ENCODE results near the gene PCDHB4. TPM values are rescaled to one million over a fixed set of nuclear protein-coding genes. Genes with fewer than 3 reads are reported as not detected.
"Not testable (repeated sequence)": the region's sequence is repeated elsewhere in the genome, so short reads cannot be mapped to it uniquely, and the experiment has no call there.

The PCDHB4 gene
- total RNA-seq, 1 donor from 2014 or later = 1.1 TPM

DNA sequence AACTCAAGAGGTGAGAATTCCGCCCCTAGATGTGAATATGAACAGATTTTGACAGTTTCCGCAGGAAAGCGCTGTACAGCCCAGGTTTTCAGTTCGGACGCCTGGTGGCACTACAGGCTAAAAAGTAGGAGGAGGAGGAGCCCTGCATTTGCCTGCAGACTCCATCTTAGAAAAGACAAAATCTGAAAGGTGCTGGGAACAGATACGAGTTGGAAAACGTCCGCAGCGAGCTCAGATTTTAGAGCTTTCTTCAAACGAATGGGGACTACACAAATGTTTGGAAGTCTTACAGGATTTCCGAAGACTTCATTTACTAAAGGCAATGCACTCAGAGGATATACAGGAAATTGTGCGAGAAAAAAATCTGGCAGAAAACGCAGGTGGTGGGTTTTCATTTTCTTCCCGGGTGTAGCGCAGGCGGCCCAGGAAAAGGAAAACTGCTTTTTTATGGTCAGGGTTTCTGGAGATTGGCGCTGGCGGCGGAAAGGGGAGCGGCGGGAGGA is 37.1 kb upstream of the PCDHB4 start:
- H3K4me1 Mint-ChIP-seq (ENCODE audit: low read depth, unreplicated experiment) = no peaks in the 10 kb centered on the region
- peak overlapping the region; percentile 90 for H3K4me3 Mint-ChIP-seq (ENCODE audit: unreplicated experiment)
- no peaks in the 10 kb centered on the region for H3K4me1 ChIP-seq (ENCODE audit: insufficient read depth, low read length)
- no peaks in the 10 kb centered on the region for H4K20me1 ChIP-seq (ENCODE audit: insufficient read depth, low read length)
- DNase-seq (ENCODE audit: low read depth) = peak; percentile 11
- H3K36me3 ChIP-seq (ENCODE audit: insufficient read depth, low read length) = no peaks in the 10 kb centered on the region
- peak overlapping the region; percentile 87 for H3K27ac Mint-ChIP-seq (ENCODE audit: unreplicated experiment)
- H3K4me3 ChIP-seq (ENCODE audit: insufficient read depth, low read depth, low read length) = peak overlapping the region; percentile 25
- no peaks in the 10 kb centered on the region for H3K27me3 ChIP-seq (ENCODE audit: insufficient read depth, low read length)
- H3K27me3 Mint-ChIP-seq (ENCODE audit: low read depth, unreplicated experiment) = no peaks in the 10 kb centered on the region
- peak overlapping the region; percentile 68 for H3K4me2 ChIP-seq (ENCODE audit: low read length)
- no peak overlapping the region for H3K9ac ChIP-seq (ENCODE audit: low read length)
- no peak for TF ChIP-seq EZH2 (IDR thresholded peaks at IDR 0.05; ENCODE audit: insufficient read depth, low read length)
- TF ChIP-seq, protein P1, sequence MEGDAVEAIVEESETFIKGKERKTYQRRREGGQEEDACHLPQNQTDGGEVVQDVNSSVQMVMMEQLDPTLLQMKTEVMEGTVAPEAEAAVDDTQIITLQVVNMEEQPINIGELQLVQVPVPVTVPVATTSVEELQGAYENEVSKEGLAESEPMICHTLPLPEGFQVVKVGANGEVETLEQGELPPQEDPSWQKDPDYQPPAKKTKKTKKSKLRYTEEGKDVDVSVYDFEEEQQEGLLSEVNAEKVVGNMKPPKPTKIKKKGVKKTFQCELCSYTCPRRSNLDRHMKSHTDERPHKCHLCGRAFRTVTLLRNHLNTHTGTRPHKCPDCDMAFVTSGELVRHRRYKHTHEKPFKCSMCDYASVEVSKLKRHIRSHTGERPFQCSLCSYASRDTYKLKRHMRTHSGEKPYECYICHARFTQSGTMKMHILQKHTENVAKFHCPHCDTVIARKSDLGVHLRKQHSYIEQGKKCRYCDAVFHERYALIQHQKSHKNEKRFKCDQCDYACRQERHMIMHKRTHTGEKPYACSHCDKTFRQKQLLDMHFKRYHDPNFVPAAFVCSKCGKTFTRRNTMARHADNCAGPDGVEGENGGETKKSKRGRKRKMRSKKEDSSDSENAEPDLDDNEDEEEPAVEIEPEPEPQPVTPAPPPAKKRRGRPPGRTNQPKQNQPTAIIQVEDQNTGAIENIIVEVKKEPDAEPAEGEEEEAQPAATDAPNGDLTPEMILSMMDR (IDR thresholded peaks at IDR 0.05; ENCODE audit: insufficient read depth, low read depth, low read length) = peak; percentile 16
- FAIRE-seq = no peak
- no peak overlapping the region for H3K27ac ChIP-seq (ENCODE audit: low read depth, low read length)
- H3K79me2 ChIP-seq (ENCODE audit: insufficient read depth, low read length) = no peaks in the 10 kb centered on the region
- H3K36me3 Mint-ChIP-seq (ENCODE audit: low read depth, unreplicated experiment) = no peaks in the 10 kb centered on the region
- no peaks in the 10 kb centered on the region for H3K9me3 Mint-ChIP-seq (ENCODE audit: unreplicated experiment)
- peaks cover 7% of the 10 kb centered on the region for H3K9me3 ChIP-seq (ENCODE audit: insufficient read depth, low read depth, low read length)
- peak overlapping the region; percentile 34 for H2AFZ ChIP-seq (ENCODE audit: low read depth, low read length)

GRCh38 chr5:141094481-141095262 is 26.9 kb upstream of the PCDHB4 start, which contains the start of gene PCDHB2:
Gene PCDHB2 (plus strand): TSS chr5:141094615. CDS start chr5:141094791, 176 bp downstream.
- peaks cover 18% of the 10 kb centered on the region for H3K36me3 Mint-ChIP-seq (ENCODE audit: low read depth, unreplicated experiment)
- peaks cover 3% of the 10 kb centered on the region for H3K4me1 Mint-ChIP-seq (ENCODE audit: low read depth, unreplicated experiment)
- Histone ChIP-seq H3K36me3 (ENCODE audit: insufficient read depth, low read length) (no peaks in the 10 kb centered on the region), H3K9ac (ENCODE audit: low read length) (peak within 1 kb of the TSS; percentile 27), H2AFZ (ENCODE audit: low read depth, low read length) (no peak within 1 kb of the TSS), H3K4me3 (ENCODE audit: insufficient read depth, low read depth, low read length) (peak within 1 kb of the TSS; percentile 28), H3K9me3 (ENCODE audit: insufficient read depth, low read depth, low read length) (no peaks in the 10 kb centered on the region), H3K79me2 (ENCODE audit: insufficient read depth, low read length) (no peaks in the 10 kb centered on the region), H3K4me1 (ENCODE audit: insufficient read depth, low read length) (no peaks in the 10 kb centered on the region), H3K4me2 (ENCODE audit: low read length) (peak within 1 kb of the TSS; percentile 19), H3K27me3 (ENCODE audit: insufficient read depth, low read length) (no peaks in the 10 kb centered on the region), H3K27ac (ENCODE audit: low read depth, low read length) (no peak within 1 kb of the TSS), H4K20me1 (ENCODE audit: insufficient read depth, low read length) (no peaks in the 10 kb centered on the region)
- no peak for TF ChIP-seq EZH2 (IDR thresholded peaks at IDR 0.05; ENCODE audit: insufficient read depth, low read length)
- TF ChIP-seq, protein P1 (IDR thresholded peaks at IDR 0.05; ENCODE audit: insufficient read depth, low read depth, low read length) = no peak
- peak within 1 kb of the TSS; percentile 95 for H3K27ac Mint-ChIP-seq (ENCODE audit: unreplicated experiment)
- DNase-seq (ENCODE audit: low read depth) = peak; percentile 1
- H3K9me3 Mint-ChIP-seq (ENCODE audit: unreplicated experiment) = peaks cover 9% of the 10 kb centered on the region
- peak within 1 kb of the TSS; percentile 93 for H3K4me3 Mint-ChIP-seq (ENCODE audit: unreplicated experiment)
- H3K27me3 Mint-ChIP-seq (ENCODE audit: low read depth, unreplicated experiment) = no peaks in the 10 kb centered on the region
- no peak for FAIRE-seq

DNA sequence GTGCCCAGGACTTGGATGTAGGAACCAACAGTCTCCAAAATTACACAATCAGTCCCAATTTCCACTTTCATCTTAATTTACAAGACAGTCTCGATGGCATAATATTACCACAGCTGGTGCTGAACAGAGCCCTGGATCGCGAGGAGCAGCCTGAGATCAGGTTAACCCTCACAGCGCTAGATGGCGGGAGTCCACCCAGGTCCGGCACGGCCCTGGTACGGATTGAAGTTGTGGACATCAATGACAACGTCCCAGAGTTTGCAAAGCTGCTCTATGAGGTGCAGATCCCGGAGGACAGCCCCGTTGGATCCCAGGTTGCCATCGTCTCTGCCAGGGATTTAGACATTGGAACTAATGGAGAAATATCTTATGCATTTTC is 26.4 kb upstream of the PCDHB4 start:
- no peak for TF ChIP-seq EZH2 (IDR thresholded peaks at IDR 0.05; ENCODE audit: insufficient read depth, low read length)
- TF ChIP-seq, protein P1 (IDR thresholded peaks at IDR 0.05; ENCODE audit: insufficient read depth, low read depth, low read length) = no peak
- Histone ChIP-seq H3K4me2 (ENCODE audit: low read length) (no peak overlapping the region), H3K79me2 (ENCODE audit: insufficient read depth, low read length) (no peaks in the 10 kb centered on the region), H3K27ac (ENCODE audit: low read depth, low read length) (no peak overlapping the region), H3K9me3 (ENCODE audit: insufficient read depth, low read depth, low read length) (peaks cover 1% of the 10 kb centered on the region), H3K27me3 (ENCODE audit: insufficient read depth, low read length) (no peaks in the 10 kb centered on the region), H3K9ac (ENCODE audit: low read length) (no peak overlapping the region), H3K4me3 (ENCODE audit: insufficient read depth, low read depth, low read length) (no peak overlapping the region), H4K20me1 (ENCODE audit: insufficient read depth, low read length) (no peaks in the 10 kb centered on the region), H3K4me1 (ENCODE audit: insufficient read depth, low read length) (no peaks in the 10 kb centered on the region), H2AFZ (ENCODE audit: low read depth, low read length) (no peak overlapping the region), H3K36me3 (ENCODE audit: insufficient read depth, low read length) (no peaks in the 10 kb centered on the region)
- Mint-ChIP-seq H3K9me3 (ENCODE audit: unreplicated experiment) (peaks cover 10% of the 10 kb centered on the region), H3K4me1 (ENCODE audit: low read depth, unreplicated experiment) (peaks cover 3% of the 10 kb centered on the region), H3K36me3 (ENCODE audit: low read depth, unreplicated experiment) (peaks cover 23% of the 10 kb centered on the region), H3K27me3 (ENCODE audit: low read depth, unreplicated experiment) (no peaks in the 10 kb centered on the region), H3K4me3 (ENCODE audit: unreplicated experiment) (peak overlapping the region; percentile 93), H3K27ac (ENCODE audit: unreplicated experiment) (peak overlapping the region; percentile 95)
- no peak for FAIRE-seq
- DNase-seq (ENCODE audit: low read depth) = no peak

- Mint-ChIP-seq H3K36me3 (ENCODE audit: low read depth, unreplicated experiment) (peaks cover 27% of the 10 kb centered on the region), H3K9me3 (ENCODE audit: unreplicated experiment) (peaks cover 15% of the 10 kb centered on the region), H3K4me3 (ENCODE audit: unreplicated experiment) (peak overlapping the region; percentile 43)
- not testable (repeated sequence) for H3K27me3 Mint-ChIP-seq (ENCODE audit: low read depth, unreplicated experiment); H3K27ac ChIP-seq (ENCODE audit: low read depth, low read length); FAIRE-seq; H3K9me3 ChIP-seq (ENCODE audit: insufficient read depth, low read depth, low read length); H3K27me3 ChIP-seq (ENCODE audit: insufficient read depth, low read length); H3K4me2 ChIP-seq (ENCODE audit: low read length); H3K79me2 ChIP-seq (ENCODE audit: insufficient read depth, low read length); H2AFZ ChIP-seq (ENCODE audit: low read depth, low read length); H3K4me3 ChIP-seq (ENCODE audit: insufficient read depth, low read depth, low read length); H3K36me3 ChIP-seq (ENCODE audit: insufficient read depth, low read length); H3K4me1 Mint-ChIP-seq (ENCODE audit: low read depth, unreplicated experiment); DNase-seq (ENCODE audit: low read depth); H4K20me1 ChIP-seq (ENCODE audit: insufficient read depth, low read length); H3K27ac Mint-ChIP-seq (ENCODE audit: unreplicated experiment); H3K4me1 ChIP-seq (ENCODE audit: insufficient read depth, low read length); H3K9ac ChIP-seq (ENCODE audit: low read length)
Measured at GRCh38 chr5:141096181-141096580, 25.4 kb upstream of the PCDHB4 start.
